Heart left ventricle (tissue), 16 donors: ENCODE data around the gene PRR7. TPM values are rescaled to one million over a fixed set of nuclear protein-coding genes. Genes with fewer than 3 reads are reported as not detected.

ENCODE experiments used
- ATAC-seq, 4 donors: fragments of 200-7000 bp; cut with Tn5 transposase; one replicate each; pipeline ENCODE4 v1.9.1; 2020 to 2022; ENCODE audit warnings: moderate library complexity in 4 of 4, mild to moderate bottlenecking in 3 of 4, moderate number of reproducible peaks in 1 of 4
- DNase-seq, 5 donors: peaks; one replicate each; pipeline ENCODE4 v3.0.0-alpha.2; 2020
- H3K27ac ChIP-seq, 12 donors: fragments of 200-600 bp; sonication (generic) in 4 of 12; one replicate each; pipeline versions ENCODE4 v1.5.0 to v1.8.0; 2016 to 2022; ENCODE audit warnings: mild to moderate bottlenecking in 2 of 12
- H3K27me3 ChIP-seq, 9 donors: fragments of 200-600 bp; sonication (generic) in 2 of 9; one replicate each; pipeline versions ENCODE4 v1.5.1 to v1.8.0; 2016 to 2022; ENCODE audit warnings: mild to moderate bottlenecking in 3 of 9
- H3K36me3 ChIP-seq, 9 donors: fragments of 200-600 bp; sonication (generic) in 2 of 9; one replicate each; pipeline versions ENCODE4 v1.5.0 to v1.8.0; 2018 to 2022; ENCODE audit warnings: mild to moderate bottlenecking in 2 of 9
- H3K4me1 ChIP-seq, 12 donors: fragments of 200-600 bp; sonication (generic) in 4 of 12; one replicate each; pipeline versions ENCODE4 v1.5.0 to v1.8.0; 2016 to 2022; ENCODE audit warnings: mild to moderate bottlenecking in 3 of 12
- H3K4me3 ChIP-seq, 12 donors: fragments of 200-600 bp; sonication (generic) in 4 of 12; one replicate each; pipeline versions ENCODE4 v1.5.0 to v1.8.0; 2017 to 2022; ENCODE audit warnings: mild to moderate bottlenecking in 9 of 12, moderate library complexity in 4 of 12
- H3K9me3 ChIP-seq, 12 donors: fragments of 200-600 bp; sonication (generic) in 4 of 12; one replicate each; pipeline versions ENCODE4 v1.5.0 to v1.8.0; 2016 to 2022; ENCODE audit warnings: mild to moderate bottlenecking in 1 of 12
- CTCF ChIP-seq, 12 donors: fragments of 200-600 bp; sonication (generic) in 4 of 12; IDR thresholded peaks; one replicate each; pipeline versions ENCODE4 v1.5.0 to v1.8.0; 2018 to 2022; ENCODE audit warnings: antibody characterized with exemption in 12 of 12, mild to moderate bottlenecking in 5 of 12
- POLR2A ChIP-seq, 2 donors: fragments of 450-650 bp; IDR thresholded peaks; one replicate each; pipeline ENCODE4 v1.6.1; 2017; ENCODE audit warnings: antibody characterized with exemption in 2 of 2, mild to moderate bottlenecking in 2 of 2, moderate library complexity in 2 of 2
- WGBS, 4 donors: extraction: QIAGEN DNeasy Blood & Tissue Kit in 2 of 4; methylation state at CpG; one replicate each; pipeline versions ENCODE4 v1.1.5 to v1.1.7; 2013 to 2018; 5-methylcytosine and 5-hydroxymethylcytosine counted together
- intact Hi-C, 10 donors: fragments of 100-400 bp; cut with DNase I; formaldehyde crosslinking; loops; one replicate each; pipeline versions ENCODE4 v1.11.1 to v1.14.2; 2022
- polyA plus RNA-seq, 2 donors: library from polyadenylated mRNA; stranded (reverse); fragments of 200-250 nt; gene quantifications; one replicate each; pipeline ENCODE4 v1.2.3, GENCODE V29; 2013
- total RNA-seq, 9 donors: library from RNA; depleted of rRNA in 2 of 9; stranded (reverse); fragments of >200 nt in 2 of 9; fragmentation: NEBNext Ultra II Directional in 3 of 9; extraction: Animal tissue kit (Norgen Biotek cat#: 25700) in 3 of 9; gene quantifications; one replicate each; pipeline versions ENCODE4 v1.1.0 to v1.2.4, GENCODE V29; 2016 to 2023
- donor health status: ischemic (EF 13 %, LVEDD 7.1; RV severe dilation, severe dysfunction).
- donor health status: healthy with polysubstance abuse.
- donor health status: DM: no; HTN: yes; CAD: no.
- donor health status: DM: no; HTN: no; CAD: no.
- donor health status: ischemic (EF 25% LVEDD 6.9; RV normal size, moderate dysfunction).
- donor health status: ischemic (EF 25% LVEDD 5.7; RV mildly dilated, moderate dysfunction).
- donor health status: healthy.
- donor health status: DM: yes; HTN: yes; CAD: no.
- donor health status: ischemic (EF 35%, LVEDD 5.7; RV mildly dilated, moderate dysfunction).
- donor health status: nonischemic (EF 11% LVEDD 7.7; RV severe dilation, severe dysfunction).
- donor health status: DM: yes; HTN: yes; CAD: no.
- donor health status: PGD.
- donor health status: ischemic (EF 29% LVEDD 5.4; RV normal size, mild dysfunction).
- donor health status: nonischemic (EF 23%, LVEDD 6.1; RV moderate dilation, normal function).

Gene PRR7
- total and polyA plus RNA-seq, 11 donors: 0.82 to 5.0 (median 1.5) TPM

- Histone ChIP-seq H3K36me3 (peaks cover 0 to 58% (median 18%) of the 10 kb centered on the region in 9 donors), H3K27me3 (peaks cover 0 to 2% (median 0%) of the 10 kb centered on the region in 9 donors), H3K4me1 (peaks cover 0 to 16% (median 10%) of the 10 kb centered on the region in 12 donors), H3K9me3 (no peaks in the 10 kb centered on the region), H3K27ac (no peak overlapping the region), H3K4me3 (no peak overlapping the region)
- intact Hi-C loops: no loop called here
- ATAC-seq (no peak), DNase-seq (no peak)
- TF ChIP-seq POLR2A (IDR thresholded peaks at IDR 0.05) (no peak), CTCF (IDR thresholded peaks at IDR 0.05) (no peak)
- 90 to 93% (median 91%) methylated on average over 10 to 20 of the region's 20 CpGs for whole genome bisulfite sequencing, 4 donors
Measured at GRCh38 chr5:177442066-177442826, 4.4 kb upstream of the PRR7 start.

GRCh38 chr5:177443144-177443983 is 3.2 kb upstream of the PRR7 start:
- H3K9me3 ChIP-seq: no peaks in the 10 kb centered on the region
- WGBS, 4 donors: 80 to 84% (median 81%) methylated on average over 12 to 15 of the region's 15 CpGs
- intact Hi-C loops: no loop called here
- DNase-seq: no peak
- TF ChIP-seq POLR2A (IDR thresholded peaks at IDR 0.05) (no peak), CTCF (IDR thresholded peaks at IDR 0.05) (no peak)
- no peak overlapping the region for H3K27ac ChIP-seq
- H3K4me1 ChIP-seq: peaks cover 2 to 27% (median 20%) of the 10 kb centered on the region in 12 donors
- H3K27me3 ChIP-seq: peaks cover 0 to 7% (median 0%) of the 10 kb centered on the region in 9 donors
- H3K36me3 ChIP-seq: peaks cover 0 to 46% (median 10%) of the 10 kb centered on the region in 9 donors
- no peak overlapping the region for H3K4me3 ChIP-seq
- ATAC-seq: no peak

- no peak overlapping the region for H3K27ac ChIP-seq
- H3K4me1 ChIP-seq: peaks cover 2 to 32% (median 20%) of the 10 kb centered on the region in 12 donors
- 67 to 80% (median 77%) methylated on average over 6 to 7 of the region's 7 CpGs for WGBS, 4 donors
- peaks cover 0 to 11% (median 0%) of the 10 kb centered on the region in 9 donors for H3K27me3 ChIP-seq
- no peak for DNase-seq
- no peaks in the 10 kb centered on the region for H3K9me3 ChIP-seq
- no peak for ATAC-seq
- H3K36me3 ChIP-seq: peaks cover 0 to 36% (median 5%) of the 10 kb centered on the region in 9 donors
- intact Hi-C loops: no loop called here
- TF ChIP-seq CTCF (IDR thresholded peaks at IDR 0.05) (no peak), POLR2A (IDR thresholded peaks at IDR 0.05) (no peak)
- H3K4me3 ChIP-seq: no peak overlapping the region
Measured at GRCh38 chr5:177444106-177445051, 2.2 kb upstream of the PRR7 start.
